NOMO-1 (cell line): ENCODE data around the gene LDLRAD4.

ENCODE experiments used
- DNase-seq, 2 experiments: peaks; one replicate each; lab custom pipeline; 2025; ENCODE audit not compliant: unreplicated experiment in 2 of 2; lab: John Stamatoyannopoulos, UW

The LDLRAD4 gene

GRCh38 chr18:13576598-13576997 lies 358.0 kb downstream of the LDLRAD4 start:
- no peak for DNase-seq

- peak; percentile 90 to 98 for DNase-seq
Observed at GRCh38 chr18:13577091-13577697, 358.6 kb downstream of the LDLRAD4 start.

DNA sequence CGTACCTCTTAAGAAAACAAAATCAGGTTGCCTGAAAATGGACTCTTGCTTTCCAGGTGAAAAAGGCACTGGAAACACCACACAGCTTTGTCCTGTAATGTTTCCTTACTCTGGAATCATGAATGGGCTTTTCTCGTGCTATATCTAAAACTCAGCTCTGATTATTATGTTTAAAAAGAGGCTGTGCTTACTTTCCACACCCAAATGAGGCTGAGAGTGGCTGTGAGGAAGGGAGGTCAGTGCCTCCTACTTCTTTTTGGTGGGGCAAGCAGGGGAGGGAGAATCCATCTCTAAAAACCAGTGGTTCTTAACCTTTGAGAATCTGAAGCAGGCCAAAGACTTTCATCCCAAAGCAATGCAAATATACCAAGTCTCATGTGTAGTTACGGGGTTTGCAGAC lies 359.2 kb downstream of the LDLRAD4 start:
- no peak for DNase-seq

DNA sequence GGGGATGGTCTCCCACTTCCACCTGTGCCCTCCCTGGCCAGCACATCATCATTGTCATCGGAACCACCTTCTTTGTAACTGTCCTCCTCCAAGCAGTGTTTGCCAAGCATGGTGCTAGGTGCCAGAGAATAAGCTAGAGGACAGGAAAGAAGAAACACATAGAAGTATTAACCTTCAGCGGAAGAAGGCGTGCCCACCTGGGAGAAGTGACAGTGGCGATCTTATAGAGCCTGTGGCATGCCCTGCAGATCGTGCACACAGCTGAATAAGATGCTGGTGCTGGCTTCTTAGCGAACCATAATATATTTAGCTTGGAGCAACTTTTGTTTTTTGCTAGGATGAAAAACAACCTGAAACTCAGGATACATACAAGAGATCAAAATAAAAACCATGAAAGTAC lies 359.8 kb downstream of the LDLRAD4 start:
- no peak for DNase-seq

- DNase-seq, result peak in 1 of 2 experiments; percentile 65
Observed at GRCh38 chr18:13579874-13580273, 361.3 kb downstream of the LDLRAD4 start.

- DNase-seq, result no peak
Observed at GRCh38 chr18:13580351-13580750, 361.8 kb downstream of the LDLRAD4 start.

GRCh38 chr18:13580991-13581390 lies 362.4 kb downstream of the LDLRAD4 start:
- DNase-seq, result no peak

- DNase-seq, result no peak
Observed at GRCh38 chr18:13581496-13582177, 363.1 kb downstream of the LDLRAD4 start.

DNA sequence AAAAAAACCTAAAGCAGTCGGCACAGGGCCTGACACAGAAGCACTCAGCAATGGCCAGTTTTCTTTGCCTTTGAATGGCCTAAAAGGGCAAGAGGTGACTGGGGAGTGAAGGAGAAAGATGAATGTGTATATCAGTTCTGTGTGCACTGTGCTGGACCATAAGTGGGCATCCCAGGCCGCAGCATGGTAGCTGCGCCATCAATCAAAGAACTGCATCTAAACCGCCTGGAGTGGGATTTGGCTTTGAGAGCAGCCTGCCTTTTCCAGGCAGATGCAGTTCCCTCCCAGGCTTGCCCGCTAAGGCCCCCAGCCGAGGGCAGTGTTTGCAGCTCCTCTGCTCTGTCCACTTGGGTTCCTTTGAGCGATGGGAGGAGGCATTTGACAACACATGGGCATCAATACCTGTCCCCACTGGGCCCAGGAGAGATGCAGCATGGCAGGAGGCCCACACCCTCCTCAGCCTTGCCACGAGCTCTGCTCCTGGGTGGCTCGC lies 363.7 kb downstream of the LDLRAD4 start:
- DNase-seq, result no peak

DNA sequence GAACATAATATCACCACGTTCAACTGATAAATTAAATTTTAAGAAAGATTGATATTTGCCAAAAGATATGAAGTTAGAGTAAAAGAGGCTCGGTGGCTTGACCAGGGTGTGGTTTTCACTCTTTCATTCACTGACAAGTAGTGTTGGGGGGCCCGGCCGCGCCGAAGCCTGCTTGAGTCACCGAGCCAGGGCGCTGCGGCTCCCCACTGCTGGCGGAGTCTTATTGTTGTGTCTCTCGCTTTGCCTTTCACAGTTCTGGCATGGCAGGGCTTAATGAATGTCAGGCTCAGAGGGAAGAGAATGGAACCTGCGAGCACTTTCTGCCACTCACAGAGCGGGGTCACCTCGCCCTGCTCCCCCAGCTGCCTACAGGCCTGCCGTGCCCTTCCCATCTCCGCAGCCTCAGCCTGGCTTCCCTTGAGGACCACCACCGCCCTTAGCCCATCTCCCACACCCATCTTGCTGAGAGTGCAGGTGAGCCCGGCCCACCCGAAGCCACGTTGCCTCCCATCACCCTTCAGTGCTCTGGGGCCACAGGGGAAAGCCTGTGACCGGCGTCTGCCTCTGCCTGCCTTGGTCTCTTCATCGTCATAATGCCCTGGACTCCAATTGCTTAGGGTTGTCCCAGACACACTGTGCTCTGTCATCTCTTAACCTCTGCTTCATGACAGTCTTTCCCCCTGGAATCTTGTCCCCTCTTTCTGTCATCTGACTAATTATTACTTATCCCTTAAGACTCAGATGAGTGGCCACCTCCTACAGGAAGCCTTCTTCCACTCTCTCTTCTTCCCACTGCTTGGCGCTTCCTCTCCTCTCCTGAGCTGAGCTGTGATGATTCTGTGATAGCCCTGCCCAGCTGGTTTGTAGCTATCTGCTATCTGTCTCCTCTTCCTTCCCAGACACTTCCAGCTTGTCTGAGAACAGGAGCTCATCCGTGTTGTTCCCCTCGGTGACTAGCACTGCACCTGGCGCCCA lies 365.3 kb downstream of the LDLRAD4 start:
- no peak for DNase-seq

DNA sequence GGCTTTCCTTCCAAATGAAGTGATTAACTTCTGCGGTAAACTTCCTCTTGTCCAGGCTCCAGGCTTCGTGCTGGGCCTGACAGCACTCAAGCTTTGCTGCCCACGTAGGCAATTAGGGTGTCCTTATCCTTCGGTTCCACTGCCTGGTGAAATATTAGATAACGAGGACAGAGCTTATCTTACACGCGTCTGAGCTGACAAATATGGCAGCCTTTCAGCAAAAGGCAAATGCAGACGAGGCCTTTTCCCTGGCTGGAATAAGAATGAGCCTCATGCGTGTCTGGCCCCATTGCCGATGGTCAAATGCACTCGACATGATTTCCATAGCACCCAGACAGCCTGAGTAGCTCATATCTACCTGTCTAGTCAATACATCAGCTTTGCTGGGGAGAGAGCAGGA lies 366.3 kb downstream of the LDLRAD4 start:
- DNase-seq, result no peak

GRCh38 chr18:13585379-13586153 lies 367.0 kb downstream of the LDLRAD4 start:
- peak; percentile 48 to 81 for DNase-seq

GRCh38 chr18:13587001-13587400 lies 368.4 kb downstream of the LDLRAD4 start:
- no peak for DNase-seq

DNA sequence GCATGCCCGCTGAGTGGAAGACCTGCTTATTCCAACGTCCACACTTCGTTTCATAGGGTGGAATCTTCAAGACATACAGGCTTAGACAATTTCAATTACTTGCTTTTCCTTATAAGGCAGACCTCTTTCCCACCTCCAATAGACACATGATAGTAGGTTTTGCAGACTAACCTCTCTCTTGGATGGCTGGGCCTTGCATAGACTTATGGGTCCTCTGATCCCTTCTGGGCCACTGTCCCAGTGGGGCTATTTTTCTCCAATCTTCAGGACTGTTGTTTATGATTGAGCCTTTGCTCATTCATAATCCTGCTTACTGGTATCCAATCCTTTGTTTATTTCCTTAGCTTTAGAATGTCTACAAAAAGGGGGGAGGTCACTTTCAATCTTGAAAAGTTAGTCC lies 368.9 kb downstream of the LDLRAD4 start:
- DNase-seq, result no peak

GRCh38 chr18:13587937-13588336 lies 369.4 kb downstream of the LDLRAD4 start:
- no peak for DNase-seq

GRCh38 chr18:13589316-13589715 lies 370.8 kb downstream of the LDLRAD4 start:
- DNase-seq, result no peak

- DNase-seq, result no peak
Observed at GRCh38 chr18:13589943-13590342, 371.4 kb downstream of the LDLRAD4 start.

DNA sequence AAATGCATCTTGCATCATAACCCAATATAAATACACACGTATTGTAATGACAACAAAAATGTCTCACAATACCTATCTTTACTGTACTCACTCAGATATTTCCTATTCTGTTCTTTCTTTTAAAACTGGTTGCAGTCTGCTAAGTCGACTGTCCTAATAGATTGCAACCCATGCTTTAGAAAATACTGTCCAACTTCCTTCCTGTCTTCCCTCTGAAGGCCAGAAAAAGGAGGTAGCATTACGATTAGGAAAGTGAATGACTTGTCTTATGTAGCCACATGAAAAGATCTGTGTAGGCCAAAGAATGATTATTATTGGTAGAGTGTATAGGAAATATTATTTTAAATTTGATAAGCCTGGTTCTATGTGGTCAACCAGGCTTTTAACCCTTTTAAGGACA lies 373.7 kb downstream of the LDLRAD4 start:
- DNase-seq, result peak in 1 of 2 experiments; percentile 47

DNA sequence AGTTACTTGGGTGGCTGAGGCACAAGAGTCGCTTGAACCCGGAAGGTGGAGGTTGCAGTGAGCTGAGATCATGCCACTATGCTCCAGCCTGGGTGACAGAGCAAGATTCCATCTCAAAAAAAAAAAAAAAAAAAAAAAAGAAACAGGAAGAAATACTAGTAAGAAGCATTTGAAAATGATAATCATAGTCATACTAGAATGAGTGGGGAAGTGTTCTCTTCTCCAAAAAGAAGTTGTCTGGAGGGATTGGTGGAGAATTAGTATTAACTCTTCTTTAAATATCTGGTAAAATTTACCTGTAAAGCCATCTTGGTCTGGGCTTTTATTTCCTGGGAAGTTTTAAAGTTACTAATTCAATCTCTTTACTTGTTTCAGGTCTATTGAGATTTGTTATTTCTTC lies 376.0 kb downstream of the LDLRAD4 start:
- DNase-seq, result no peak

- no peak for DNase-seq
Observed at GRCh38 chr18:13597068-13597467, 378.5 kb downstream of the LDLRAD4 start.

GRCh38 chr18:13598591-13598990 lies 380.0 kb downstream of the LDLRAD4 start:
- no peak for DNase-seq
